GM23338 (cell line): ENCODE measurements around the gene PPM1J. TPM values are rescaled to one million over a fixed set of nuclear protein-coding genes. Genes with fewer than 3 reads are reported as not detected.

ENCODE experiments used
- ATAC-seq: fragments of 200-7000 bp; cut with Tn5 transposase; 3 replicates; pipeline ENCODE4 v1.9.1; 2020
- DNase-seq: peaks from one replicate; pipeline ENCODE4 v3.0.0-alpha.2; 2015; ENCODE audit warnings: low spot score
- H2AFZ ChIP-seq: fragments of 200-600 bp; sonication (generic); 2 replicates; pipeline ENCODE4 v1.8.0; 2016; ENCODE audit warnings: antibody characterized with exemption, mild to moderate bottlenecking, moderate library complexity
- H3F3A ChIP-seq: fragments of 200-600 bp; sonication (generic); replicated peaks from 2 replicates; pipeline ENCODE4 v1.8.0; 2017; ENCODE audit warnings: antibody characterized with exemption, mixed run types, low read depth
- H3K27ac ChIP-seq: fragments of 200-600 bp; sonication (generic); 2 replicates; pipeline ENCODE4 v1.6.1; 2016; ENCODE audit warnings: low read depth
- H3K27me3 ChIP-seq: fragments of 200-600 bp; sonication (generic); 2 replicates; pipeline ENCODE4 v1.8.0; 2016; ENCODE audit warnings: mild to moderate bottlenecking, mixed run types, moderate library complexity; ENCODE audit not compliant: insufficient read depth
- H3K36me3 ChIP-seq: fragments of 200-600 bp; sonication (generic); 2 replicates; pipeline ENCODE4 v1.8.0; 2016; ENCODE audit warnings: mild to moderate bottlenecking; ENCODE audit not compliant: insufficient read depth
- H3K4me1 ChIP-seq: fragments of 200-600 bp; sonication (generic); 2 replicates; pipeline ENCODE4 v1.8.0; 2016; ENCODE audit warnings: mild to moderate bottlenecking, moderate library complexity; ENCODE audit not compliant: insufficient read depth
- H3K4me2 ChIP-seq: fragments of 200-600 bp; sonication (generic); 2 replicates; pipeline ENCODE4 v1.7.1; 2017; ENCODE audit warnings: mixed run types
- H3K4me3 ChIP-seq: fragments of 200-600 bp; sonication (generic); 2 replicates; pipeline ENCODE4 v1.6.1; 2016; ENCODE audit warnings: mixed run types
- H3K79me2 ChIP-seq: fragments of 200-600 bp; sonication (generic); replicated peaks from 2 replicates; pipeline ENCODE4 v1.8.0; 2017; ENCODE audit warnings: mild to moderate bottlenecking; ENCODE audit not compliant: insufficient read depth
- H3K9me2 ChIP-seq: fragments of 200-600 bp; sonication (generic); 2 replicates; pipeline ENCODE4 v1.8.0; 2017; ENCODE audit not compliant: insufficient read depth
- H4K20me1 ChIP-seq: fragments of 200-600 bp; sonication (generic); replicated peaks from 2 replicates; pipeline ENCODE4 v1.8.0; 2017; ENCODE audit warnings: mild to moderate bottlenecking; ENCODE audit not compliant: insufficient read depth
- H3K27ac Mint-ChIP-seq: 2 replicates; pipeline ENCODE4 v1.8.0; 2020; ENCODE audit warnings: inconsistent platforms, mild to moderate bottlenecking, moderate library complexity, mixed read lengths
- H3K27me3 Mint-ChIP-seq: 3 replicates; pipeline ENCODE4 v1.8.0; 2022; ENCODE audit warnings: low read depth, mild to moderate bottlenecking, moderate library complexity, mixed read lengths, inconsistent platforms; ENCODE audit not compliant: insufficient read depth, poor library complexity
- H3K36me3 Mint-ChIP-seq: 3 replicates; pipeline ENCODE4 v1.8.0; 2021; ENCODE audit warnings: low read depth, mild to moderate bottlenecking, inconsistent platforms, moderate library complexity, mixed read lengths
- H3K4me1 Mint-ChIP-seq: 3 replicates; pipeline ENCODE4 v1.8.0; 2020; ENCODE audit warnings: mild to moderate bottlenecking, inconsistent platforms, mixed read lengths
- H3K4me3 Mint-ChIP-seq: 3 replicates; pipeline ENCODE4 v1.8.0; 2021; ENCODE audit warnings: moderate library complexity, mild to moderate bottlenecking, inconsistent platforms, mixed read lengths
- H3K9me3 Mint-ChIP-seq: 3 replicates; pipeline ENCODE4 v1.8.0; 2020; ENCODE audit warnings: moderate library complexity, mild to moderate bottlenecking, inconsistent platforms, mixed read lengths
- CREB1 ChIP-seq: fragments of 250-450 bp; sonication (Bioruptor Pico); IDR thresholded peaks from 2 replicates; pipeline ENCODE4 v1.5.0; 2020; ENCODE audit warnings: low read depth, mild to moderate bottlenecking, moderate library complexity
- EZH2 ChIP-seq: fragments of 200-600 bp; sonication (generic); IDR thresholded peaks from one replicate; pipeline ENCODE4 v1.8.0; 2017; ENCODE audit warnings: antibody characterized with exemption, mild to moderate bottlenecking, low read depth; ENCODE audit not compliant: unreplicated experiment
- EZH2phosphoT487 ChIP-seq: fragments of 200-600 bp; sonication (generic); IDR thresholded peaks from one replicate; pipeline ENCODE4 v1.8.1; 2018; ENCODE audit warnings: antibody characterized with exemption; ENCODE audit not compliant: unreplicated experiment
- JUNB ChIP-seq: IDR thresholded peaks from one replicate; pipeline ENCODE4 v1.6.1; 2016; ENCODE audit warnings: antibody characterized with exemption; ENCODE audit not compliant: unreplicated experiment
- NANOG ChIP-seq: IDR thresholded peaks from 2 replicates; pipeline ENCODE4 v1.6.1; 2016; ENCODE audit warnings: antibody characterized with exemption, borderline replicate concordance
- POLR2AphosphoS5 ChIP-seq: IDR thresholded peaks from 2 replicates; pipeline ENCODE4 v1.6.1; 2016; ENCODE audit warnings: antibody characterized with exemption, low read depth
- STAT1 ChIP-seq: IDR thresholded peaks from one replicate; pipeline ENCODE4 v1.6.1; 2016; ENCODE audit warnings: antibody characterized with exemption; ENCODE audit not compliant: unreplicated experiment
- ZNF114 ChIP-seq: fragments of 250-450 bp; sonication (Bioruptor Pico); IDR thresholded peaks from 2 replicates; pipeline ENCODE4 v1.5.0; 2020; ENCODE audit warnings: mild to moderate bottlenecking, moderate library complexity
- ZNF331 ChIP-seq: fragments of 250-450 bp; sonication (Bioruptor Pico); IDR thresholded peaks from 2 replicates; pipeline ENCODE4 v1.5.0; 2020; ENCODE audit warnings: low read depth, mild to moderate bottlenecking, moderate library complexity
- polyA plus RNA-seq: library from polyadenylated mRNA; unstranded; fragments of >200 nt; fragmentation: Nextera tagmentation; extraction: Ambion mirVana; gene quantifications from 2 replicates; pipeline ENCODE4 v1.2.1, GENCODE V29; 2016
- total RNA-seq: library from RNA; depleted of rRNA; stranded (reverse); fragments of >200 nt; shearing (Covaris generic); gene quantifications from 2 replicates; pipeline ENCODE4 v1.2.3, GENCODE V29; 2014
- TF ChIP-seq, protein P1 (sequence below): fragments of 250-450 bp; sonication (Bioruptor Pico); IDR thresholded peaks from 2 replicates; pipeline ENCODE4 v1.5.0; 2020; ENCODE audit warnings: mild to moderate bottlenecking, moderate library complexity
- TF ChIP-seq, protein P2 (sequence below): IDR thresholded peaks from 2 replicates; pipeline ENCODE4 v1.6.1; 2016; ENCODE audit warnings: antibody characterized with exemption
- TF ChIP-seq, protein P3 (sequence below): IDR thresholded peaks from one replicate; pipeline ENCODE4 v1.6.1; 2018; ENCODE audit warnings: antibody characterized with exemption; ENCODE audit not compliant: unreplicated experiment
- TF ChIP-seq, protein P4 (sequence below), 2 experiments: fragments of 200-600 bp in 1 of 2; sonication (generic) in 1 of 2; conservative IDR thresholded peaks; 2 replicates each; pipeline versions ENCODE4 v1.5.1 to v1.6.1; 2016 to 2017; ENCODE audit warnings: antibody characterized with exemption in 2 of 2, low read depth in 2 of 2, mild to moderate bottlenecking in 2 of 2, moderate library complexity in 1 of 2

The PPM1J gene
- total and polyA plus RNA-seq, 2 experiments from 2014 or later: 19.0 to 22.4 TPM

DNA sequence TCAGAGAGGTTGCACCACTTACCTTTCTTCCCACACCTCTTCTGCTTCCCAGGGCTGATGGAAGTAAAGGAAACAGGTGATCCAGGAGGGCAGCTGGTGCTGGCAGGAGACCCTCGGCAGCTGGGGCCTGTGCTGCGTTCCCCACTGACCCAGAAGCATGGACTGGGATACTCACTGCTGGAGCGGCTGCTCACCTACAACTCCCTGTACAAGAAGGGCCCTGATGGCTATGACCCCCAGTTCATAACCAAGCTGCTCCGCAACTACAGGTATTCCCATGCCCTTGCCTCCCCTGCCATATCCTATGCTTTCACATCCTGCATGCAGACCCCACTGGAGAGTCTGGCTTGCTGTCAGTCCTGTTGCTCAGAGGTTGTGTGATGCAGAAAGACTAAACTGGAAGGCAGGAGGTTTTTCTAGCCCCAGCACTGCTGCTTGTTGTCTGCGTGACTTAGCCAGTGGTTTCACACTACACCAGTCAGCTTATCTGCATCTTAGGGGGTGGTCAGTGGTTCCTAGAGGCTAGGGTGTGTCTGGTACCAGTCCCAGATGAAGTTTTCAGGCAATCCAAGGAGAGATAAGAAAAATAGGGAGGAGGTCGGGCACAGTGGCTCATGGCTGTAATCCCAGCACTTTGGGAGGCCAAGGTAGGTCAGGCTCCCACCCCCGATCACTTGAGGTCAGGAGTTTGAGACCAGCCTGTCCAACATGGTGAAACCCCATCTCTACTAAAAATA is 18.4 kb downstream of the PPM1J start:
- Mint-ChIP-seq H3K4me1 (peaks cover 47% of the 10 kb centered on the region), H3K36me3 (peaks cover 70% of the 10 kb centered on the region), H3K4me3 (no peak overlapping the region), H3K27ac (no peak overlapping the region), H3K27me3 (peaks cover 27% of the 10 kb centered on the region), H3K9me3 (no peaks in the 10 kb centered on the region)
- H4K20me1 ChIP-seq: peaks cover 11% of the 10 kb centered on the region
- no peaks in the 10 kb centered on the region; the same call in 1 of the 2 replicates for H3K36me3 ChIP-seq
- no peaks in the 10 kb centered on the region for H3K79me2 ChIP-seq
- peaks cover 29% of the 10 kb centered on the region for H3K4me1 ChIP-seq
- H3K9me2 ChIP-seq: no peaks in the 10 kb centered on the region
- H2AFZ ChIP-seq: no peak overlapping the region
- H3K4me3 ChIP-seq: no peak overlapping the region
- ATAC-seq (no peak), DNase-seq (no peak)
- TF ChIP-seq, protein P1, sequence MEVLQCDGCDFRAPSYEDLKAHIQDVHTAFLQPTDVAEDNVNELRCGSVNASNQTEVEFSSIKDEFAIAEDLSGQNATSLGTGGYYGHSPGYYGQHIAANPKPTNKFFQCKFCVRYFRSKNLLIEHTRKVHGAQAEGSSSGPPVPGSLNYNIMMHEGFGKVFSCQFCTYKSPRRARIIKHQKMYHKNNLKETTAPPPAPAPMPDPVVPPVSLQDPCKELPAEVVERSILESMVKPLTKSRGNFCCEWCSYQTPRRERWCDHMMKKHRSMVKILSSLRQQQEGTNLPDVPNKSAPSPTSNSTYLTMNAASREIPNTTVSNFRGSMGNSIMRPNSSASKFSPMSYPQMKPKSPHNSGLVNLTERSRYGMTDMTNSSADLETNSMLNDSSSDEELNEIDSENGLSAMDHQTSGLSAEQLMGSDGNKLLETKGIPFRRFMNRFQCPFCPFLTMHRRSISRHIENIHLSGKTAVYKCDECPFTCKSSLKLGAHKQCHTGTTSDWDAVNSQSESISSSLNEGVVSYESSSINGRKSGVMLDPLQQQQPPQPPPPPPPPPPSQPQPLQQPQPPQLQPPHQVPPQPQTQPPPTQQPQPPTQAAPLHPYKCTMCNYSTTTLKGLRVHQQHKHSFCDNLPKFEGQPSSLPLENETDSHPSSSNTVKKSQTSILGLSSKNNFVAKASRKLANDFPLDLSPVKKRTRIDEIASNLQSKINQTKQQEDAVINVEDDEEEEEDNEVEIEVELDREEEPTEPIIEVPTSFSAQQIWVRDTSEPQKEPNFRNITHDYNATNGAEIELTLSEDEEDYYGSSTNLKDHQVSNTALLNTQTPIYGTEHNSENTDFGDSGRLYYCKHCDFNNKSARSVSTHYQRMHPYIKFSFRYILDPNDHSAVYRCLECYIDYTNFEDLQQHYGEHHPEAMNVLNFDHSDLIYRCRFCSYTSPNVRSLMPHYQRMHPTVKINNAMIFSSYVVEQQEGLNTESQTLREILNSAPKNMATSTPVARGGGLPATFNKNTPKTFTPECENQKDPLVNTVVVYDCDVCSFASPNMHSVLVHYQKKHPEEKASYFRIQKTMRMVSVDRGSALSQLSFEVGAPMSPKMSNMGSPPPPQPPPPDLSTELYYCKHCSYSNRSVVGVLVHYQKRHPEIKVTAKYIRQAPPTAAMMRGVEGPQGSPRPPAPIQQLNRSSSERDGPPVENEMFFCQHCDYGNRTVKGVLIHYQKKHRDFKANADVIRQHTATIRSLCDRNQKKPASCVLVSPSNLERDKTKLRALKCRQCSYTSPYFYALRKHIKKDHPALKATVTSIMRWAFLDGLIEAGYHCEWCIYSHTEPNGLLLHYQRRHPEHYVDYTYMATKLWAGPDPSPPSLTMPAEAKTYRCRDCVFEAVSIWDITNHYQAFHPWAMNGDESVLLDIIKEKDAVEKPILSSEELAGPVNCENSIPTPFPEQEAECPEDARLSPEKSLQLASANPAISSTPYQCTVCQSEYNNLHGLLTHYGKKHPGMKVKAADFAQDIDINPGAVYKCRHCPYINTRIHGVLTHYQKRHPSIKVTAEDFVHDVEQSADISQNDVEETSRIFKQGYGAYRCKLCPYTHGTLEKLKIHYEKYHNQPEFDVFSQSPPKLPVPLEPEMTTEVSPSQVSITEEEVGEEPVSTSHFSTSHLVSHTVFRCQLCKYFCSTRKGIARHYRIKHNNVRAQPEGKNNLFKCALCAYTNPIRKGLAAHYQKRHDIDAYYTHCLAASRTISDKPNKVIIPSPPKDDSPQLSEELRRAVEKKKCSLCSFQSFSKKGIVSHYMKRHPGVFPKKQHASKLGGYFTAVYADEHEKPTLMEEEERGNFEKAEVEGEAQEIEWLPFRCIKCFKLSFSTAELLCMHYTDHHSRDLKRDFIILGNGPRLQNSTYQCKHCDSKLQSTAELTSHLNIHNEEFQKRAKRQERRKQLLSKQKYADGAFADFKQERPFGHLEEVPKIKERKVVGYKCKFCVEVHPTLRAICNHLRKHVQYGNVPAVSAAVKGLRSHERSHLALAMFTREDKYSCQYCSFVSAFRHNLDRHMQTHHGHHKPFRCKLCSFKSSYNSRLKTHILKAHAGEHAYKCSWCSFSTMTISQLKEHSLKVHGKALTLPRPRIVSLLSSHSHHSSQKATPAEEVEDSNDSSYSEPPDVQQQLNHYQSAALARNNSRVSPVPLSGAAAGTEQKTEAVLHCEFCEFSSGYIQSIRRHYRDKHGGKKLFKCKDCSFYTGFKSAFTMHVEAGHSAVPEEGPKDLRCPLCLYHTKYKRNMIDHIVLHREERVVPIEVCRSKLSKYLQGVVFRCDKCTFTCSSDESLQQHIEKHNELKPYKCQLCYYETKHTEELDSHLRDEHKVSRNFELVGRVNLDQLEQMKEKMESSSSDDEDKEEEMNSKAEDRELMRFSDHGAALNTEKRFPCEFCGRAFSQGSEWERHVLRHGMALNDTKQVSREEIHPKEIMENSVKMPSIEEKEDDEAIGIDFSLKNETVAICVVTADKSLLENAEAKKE (CRISPR knock-in tag): no peak
- TF ChIP-seq STAT1 (no peak), EZH2 (no peak), CREB1 (CRISPR knock-in tag) (no peak), NANOG (no peak), ZNF114 (CRISPR knock-in tag) (no peak), EZH2phosphoT487 (no peak), JUNB (no peak), POLR2AphosphoS5 (no peak), ZNF331 (CRISPR knock-in tag) (no peak)
- TF ChIP-seq, protein P2, sequence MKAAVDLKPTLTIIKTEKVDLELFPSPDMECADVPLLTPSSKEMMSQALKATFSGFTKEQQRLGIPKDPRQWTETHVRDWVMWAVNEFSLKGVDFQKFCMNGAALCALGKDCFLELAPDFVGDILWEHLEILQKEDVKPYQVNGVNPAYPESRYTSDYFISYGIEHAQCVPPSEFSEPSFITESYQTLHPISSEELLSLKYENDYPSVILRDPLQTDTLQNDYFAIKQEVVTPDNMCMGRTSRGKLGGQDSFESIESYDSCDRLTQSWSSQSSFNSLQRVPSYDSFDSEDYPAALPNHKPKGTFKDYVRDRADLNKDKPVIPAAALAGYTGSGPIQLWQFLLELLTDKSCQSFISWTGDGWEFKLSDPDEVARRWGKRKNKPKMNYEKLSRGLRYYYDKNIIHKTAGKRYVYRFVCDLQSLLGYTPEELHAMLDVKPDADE: no peak
- TF ChIP-seq, protein P3, sequence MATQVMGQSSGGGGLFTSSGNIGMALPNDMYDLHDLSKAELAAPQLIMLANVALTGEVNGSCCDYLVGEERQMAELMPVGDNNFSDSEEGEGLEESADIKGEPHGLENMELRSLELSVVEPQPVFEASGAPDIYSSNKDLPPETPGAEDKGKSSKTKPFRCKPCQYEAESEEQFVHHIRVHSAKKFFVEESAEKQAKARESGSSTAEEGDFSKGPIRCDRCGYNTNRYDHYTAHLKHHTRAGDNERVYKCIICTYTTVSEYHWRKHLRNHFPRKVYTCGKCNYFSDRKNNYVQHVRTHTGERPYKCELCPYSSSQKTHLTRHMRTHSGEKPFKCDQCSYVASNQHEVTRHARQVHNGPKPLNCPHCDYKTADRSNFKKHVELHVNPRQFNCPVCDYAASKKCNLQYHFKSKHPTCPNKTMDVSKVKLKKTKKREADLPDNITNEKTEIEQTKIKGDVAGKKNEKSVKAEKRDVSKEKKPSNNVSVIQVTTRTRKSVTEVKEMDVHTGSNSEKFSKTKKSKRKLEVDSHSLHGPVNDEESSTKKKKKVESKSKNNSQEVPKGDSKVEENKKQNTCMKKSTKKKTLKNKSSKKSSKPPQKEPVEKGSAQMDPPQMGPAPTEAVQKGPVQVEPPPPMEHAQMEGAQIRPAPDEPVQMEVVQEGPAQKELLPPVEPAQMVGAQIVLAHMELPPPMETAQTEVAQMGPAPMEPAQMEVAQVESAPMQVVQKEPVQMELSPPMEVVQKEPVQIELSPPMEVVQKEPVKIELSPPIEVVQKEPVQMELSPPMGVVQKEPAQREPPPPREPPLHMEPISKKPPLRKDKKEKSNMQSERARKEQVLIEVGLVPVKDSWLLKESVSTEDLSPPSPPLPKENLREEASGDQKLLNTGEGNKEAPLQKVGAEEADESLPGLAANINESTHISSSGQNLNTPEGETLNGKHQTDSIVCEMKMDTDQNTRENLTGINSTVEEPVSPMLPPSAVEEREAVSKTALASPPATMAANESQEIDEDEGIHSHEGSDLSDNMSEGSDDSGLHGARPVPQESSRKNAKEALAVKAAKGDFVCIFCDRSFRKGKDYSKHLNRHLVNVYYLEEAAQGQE: no peak
- TF ChIP-seq, protein P4, sequence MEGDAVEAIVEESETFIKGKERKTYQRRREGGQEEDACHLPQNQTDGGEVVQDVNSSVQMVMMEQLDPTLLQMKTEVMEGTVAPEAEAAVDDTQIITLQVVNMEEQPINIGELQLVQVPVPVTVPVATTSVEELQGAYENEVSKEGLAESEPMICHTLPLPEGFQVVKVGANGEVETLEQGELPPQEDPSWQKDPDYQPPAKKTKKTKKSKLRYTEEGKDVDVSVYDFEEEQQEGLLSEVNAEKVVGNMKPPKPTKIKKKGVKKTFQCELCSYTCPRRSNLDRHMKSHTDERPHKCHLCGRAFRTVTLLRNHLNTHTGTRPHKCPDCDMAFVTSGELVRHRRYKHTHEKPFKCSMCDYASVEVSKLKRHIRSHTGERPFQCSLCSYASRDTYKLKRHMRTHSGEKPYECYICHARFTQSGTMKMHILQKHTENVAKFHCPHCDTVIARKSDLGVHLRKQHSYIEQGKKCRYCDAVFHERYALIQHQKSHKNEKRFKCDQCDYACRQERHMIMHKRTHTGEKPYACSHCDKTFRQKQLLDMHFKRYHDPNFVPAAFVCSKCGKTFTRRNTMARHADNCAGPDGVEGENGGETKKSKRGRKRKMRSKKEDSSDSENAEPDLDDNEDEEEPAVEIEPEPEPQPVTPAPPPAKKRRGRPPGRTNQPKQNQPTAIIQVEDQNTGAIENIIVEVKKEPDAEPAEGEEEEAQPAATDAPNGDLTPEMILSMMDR (conservative IDR thresholded peaks at IDR 0.05; ENCODE audit: low read depth in 2 of 2): no peak
- H3K27ac ChIP-seq: no peak overlapping the region
- no peak overlapping the region for H3K4me2 ChIP-seq
- peaks cover 6% of the 10 kb centered on the region; the same call in 1 of the 2 replicates for H3K27me3 ChIP-seq
- H3F3A ChIP-seq: 0 out of 2 replicates have a peak, but pooled peaks cover 3% of the 10 kb centered on the region
